Neural cell (in vitro differentiated cells): Measurements from ENCODE around the gene PGS1. TPM values are rescaled to one million over a fixed set of nuclear protein-coding genes. Genes with fewer than 3 reads are reported as not detected.

Experiments used
- H2AFZ ChIP-seq: fragments of 200-600, 300-800 bp; sonication (generic), shearing (Covaris generic); 2 replicates; pipeline ENCODE4 v1.6.0; 2014; ENCODE audit warnings: low read depth, mild to moderate bottlenecking, antibody characterized with exemption, low read length, moderate library complexity
- H3F3A ChIP-seq: fragments of 200-600 bp; shearing (Covaris generic); 2 replicates; pipeline ENCODE4 v1.6.1; 2016; ENCODE audit warnings: mild to moderate bottlenecking, moderate library complexity, mixed read lengths, antibody characterized with exemption, low read length; ENCODE audit not compliant: insufficient read depth, poor library complexity, severe bottlenecking
- H3K27ac ChIP-seq: fragments of 200-600, 300-800 bp; sonication (generic), shearing (Covaris generic); 2 replicates; pipeline ENCODE4 v1.5.1; 2014; ENCODE audit warnings: mild to moderate bottlenecking, low read length, moderate library complexity
- H3K27me3 ChIP-seq: fragments of 300-800, 200-600 bp; sonication (generic), shearing (Covaris generic); 2 replicates; pipeline ENCODE4 v1.6.0; 2014; ENCODE audit warnings: mild to moderate bottlenecking, low read depth, low read length, moderate library complexity; ENCODE audit not compliant: insufficient read depth
- H3K36me3 ChIP-seq: fragments of 300-800, 200-600 bp; sonication (generic), shearing (Covaris generic); 2 replicates; pipeline ENCODE4 v1.5.1; 2014; ENCODE audit warnings: mild to moderate bottlenecking, antibody characterized with exemption, low read length, moderate library complexity; ENCODE audit not compliant: insufficient read depth
- H3K4me2 ChIP-seq: fragments of 300-800, 200-600 bp; sonication (generic), shearing (Covaris generic); 2 replicates; pipeline ENCODE4 v1.6.0; 2014; ENCODE audit warnings: mild to moderate bottlenecking, low read length
- H3K4me3 ChIP-seq: fragments of 300-800, 200-600 bp; sonication (generic), shearing (Covaris generic); 2 replicates; pipeline ENCODE4 v1.5.1; 2014; ENCODE audit warnings: mild to moderate bottlenecking, low read length, moderate library complexity
- H3K79me2 ChIP-seq: fragments of 200-600 bp; shearing (Covaris generic); replicated peaks from 2 replicates; pipeline ENCODE4 v1.6.0; 2014; ENCODE audit warnings: mild to moderate bottlenecking, low read length, moderate library complexity; ENCODE audit not compliant: insufficient read depth
- H3K9ac ChIP-seq: fragments of 300-800, 200-600 bp; sonication (generic), shearing (Covaris generic); 2 replicates; pipeline ENCODE4 v1.6.1; 2016; ENCODE audit warnings: mild to moderate bottlenecking, low read length, mixed read lengths
- H3K9me2 ChIP-seq: fragments of 200-600 bp; shearing (Covaris generic); 2 replicates; pipeline ENCODE4 v1.6.1; 2016; ENCODE audit warnings: mild to moderate bottlenecking, low read length, mixed read lengths; ENCODE audit not compliant: insufficient read depth
- H3K9me3 ChIP-seq: fragments of 200-600, 300-800 bp; sonication (generic), shearing (Covaris generic); 2 replicates; pipeline ENCODE4 v1.6.1; 2016; ENCODE audit warnings: mild to moderate bottlenecking, mixed run types, low read length, moderate library complexity, mixed read lengths
- H4K20me1 ChIP-seq: fragments of 200-600 bp; shearing (Covaris generic); 2 replicates; pipeline ENCODE4 v1.6.1; 2016; ENCODE audit warnings: mild to moderate bottlenecking, mixed run types; ENCODE audit not compliant: insufficient read depth
- CTCF ChIP-seq: fragments of 450-650 bp; IDR thresholded peaks from 2 replicates; pipeline ENCODE4 v1.5.1; 2014; ENCODE audit warnings: antibody characterized with exemption, mild to moderate bottlenecking, moderate library complexity; ENCODE audit not compliant: poor library complexity, severe bottlenecking
- EP300 ChIP-seq: fragments of 450-650 bp; conservative IDR thresholded peaks from 2 replicates; pipeline ENCODE4 v1.6.1; 2014; ENCODE audit warnings: antibody characterized with exemption, mild to moderate bottlenecking, moderate library complexity; ENCODE audit not compliant: poor library complexity, severe bottlenecking
- MXI1 ChIP-seq: fragments of 450-650 bp; conservative IDR thresholded peaks from 2 replicates; pipeline ENCODE4 v1.6.1; 2014; ENCODE audit warnings: antibody characterized with exemption, mild to moderate bottlenecking; ENCODE audit not compliant: poor library complexity, severe bottlenecking
- POLR2AphosphoS5 ChIP-seq: IDR thresholded peaks from 2 replicates; pipeline ENCODE4 v1.6.1; 2012
- RAD21 ChIP-seq: fragments of 450-650 bp; conservative IDR thresholded peaks from 2 replicates; pipeline ENCODE4 v1.6.1; 2014; ENCODE audit warnings: antibody characterized with exemption, mild to moderate bottlenecking, moderate library complexity
- SMC3 ChIP-seq: fragments of 450-650 bp; conservative IDR thresholded peaks from 2 replicates; pipeline ENCODE4 v1.6.1; 2014; ENCODE audit warnings: antibody characterized with exemption, mild to moderate bottlenecking, moderate library complexity; ENCODE audit not compliant: poor library complexity
- TAF1 ChIP-seq: IDR thresholded peaks from 2 replicates; pipeline ENCODE4 v1.6.1; 2012; ENCODE audit warnings: low read depth
- polyA plus RNA-seq: library from polyadenylated mRNA; depleted of rRNA; stranded (reverse); fragments of >200 nt; gene quantifications from 2 replicates; pipeline ENCODE4 v1.2.3, GENCODE V29; 2014
- TF ChIP-seq, protein P1 (sequence below): IDR thresholded peaks from 2 replicates; pipeline ENCODE4 v1.6.1; 2012; ENCODE audit warnings: borderline replicate concordance

PGS1 gene
- polyA plus RNA-seq, 1 donor from 2014 or later: 65.7 TPM

GRCh38 chr17:78416791-78417530 is 38.5 kb downstream of the PGS1 start:
- Histone ChIP-seq H3K9me2 (no peaks in the 10 kb centered on the region), H3K9ac (no peak overlapping the region), H2AFZ (no peak overlapping the region), H3K9me3 (no peaks in the 10 kb centered on the region), H3K27ac (no peak overlapping the region), H3F3A (no peaks in the 10 kb centered on the region), H3K4me2 (no peak overlapping the region), H4K20me1 (no peaks in the 10 kb centered on the region), H3K27me3 (no peaks in the 10 kb centered on the region), H3K36me3 (no peaks in the 10 kb centered on the region), H3K4me3 (no peak overlapping the region), H3K79me2 (no peaks in the 10 kb centered on the region)
- TF ChIP-seq RAD21 (no peak), EP300 (no peak), SMC3 (no peak), POLR2AphosphoS5 (no peak), MXI1 (no peak), CTCF (no peak)
- TF ChIP-seq, protein P1, sequence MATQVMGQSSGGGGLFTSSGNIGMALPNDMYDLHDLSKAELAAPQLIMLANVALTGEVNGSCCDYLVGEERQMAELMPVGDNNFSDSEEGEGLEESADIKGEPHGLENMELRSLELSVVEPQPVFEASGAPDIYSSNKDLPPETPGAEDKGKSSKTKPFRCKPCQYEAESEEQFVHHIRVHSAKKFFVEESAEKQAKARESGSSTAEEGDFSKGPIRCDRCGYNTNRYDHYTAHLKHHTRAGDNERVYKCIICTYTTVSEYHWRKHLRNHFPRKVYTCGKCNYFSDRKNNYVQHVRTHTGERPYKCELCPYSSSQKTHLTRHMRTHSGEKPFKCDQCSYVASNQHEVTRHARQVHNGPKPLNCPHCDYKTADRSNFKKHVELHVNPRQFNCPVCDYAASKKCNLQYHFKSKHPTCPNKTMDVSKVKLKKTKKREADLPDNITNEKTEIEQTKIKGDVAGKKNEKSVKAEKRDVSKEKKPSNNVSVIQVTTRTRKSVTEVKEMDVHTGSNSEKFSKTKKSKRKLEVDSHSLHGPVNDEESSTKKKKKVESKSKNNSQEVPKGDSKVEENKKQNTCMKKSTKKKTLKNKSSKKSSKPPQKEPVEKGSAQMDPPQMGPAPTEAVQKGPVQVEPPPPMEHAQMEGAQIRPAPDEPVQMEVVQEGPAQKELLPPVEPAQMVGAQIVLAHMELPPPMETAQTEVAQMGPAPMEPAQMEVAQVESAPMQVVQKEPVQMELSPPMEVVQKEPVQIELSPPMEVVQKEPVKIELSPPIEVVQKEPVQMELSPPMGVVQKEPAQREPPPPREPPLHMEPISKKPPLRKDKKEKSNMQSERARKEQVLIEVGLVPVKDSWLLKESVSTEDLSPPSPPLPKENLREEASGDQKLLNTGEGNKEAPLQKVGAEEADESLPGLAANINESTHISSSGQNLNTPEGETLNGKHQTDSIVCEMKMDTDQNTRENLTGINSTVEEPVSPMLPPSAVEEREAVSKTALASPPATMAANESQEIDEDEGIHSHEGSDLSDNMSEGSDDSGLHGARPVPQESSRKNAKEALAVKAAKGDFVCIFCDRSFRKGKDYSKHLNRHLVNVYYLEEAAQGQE: no peak

GRCh38 chr17:78417531-78417909 is 39.1 kb downstream of the PGS1 start:
- Histone ChIP-seq H3K79me2 (no peaks in the 10 kb centered on the region), H3K4me2 (no peak overlapping the region), H3K27ac (no peak overlapping the region), H4K20me1 (no peaks in the 10 kb centered on the region), H3K4me3 (no peak overlapping the region), H3K9me2 (no peaks in the 10 kb centered on the region), H2AFZ (no peak overlapping the region), H3K36me3 (no peaks in the 10 kb centered on the region), H3K27me3 (no peaks in the 10 kb centered on the region), H3K9me3 (no peaks in the 10 kb centered on the region), H3F3A (no peaks in the 10 kb centered on the region), H3K9ac (no peak overlapping the region)
- TF ChIP-seq SMC3 (no peak), POLR2AphosphoS5 (no peak), CTCF (no peak), TAF1 (no peak), EP300 (no peak)
- TF ChIP-seq, protein P1: no peak
